ENCODE data around the gene PTPN3.

The PTPN3 gene

GRCh38 chr9:109504689-109505088, 6.6 kb upstream of the PTPN3 start:
- H3K4me3 ChIP-seq (replicated peaks; ENCODE audit: low read depth, low read length): no peak overlapping the region
- no peak for DNase-seq (ENCODE audit: low read depth)
- TF ChIP-seq CTCF (IDR thresholded peaks at IDR 0.05; ENCODE audit: low read length, missing control alignments): no peak

DNA sequence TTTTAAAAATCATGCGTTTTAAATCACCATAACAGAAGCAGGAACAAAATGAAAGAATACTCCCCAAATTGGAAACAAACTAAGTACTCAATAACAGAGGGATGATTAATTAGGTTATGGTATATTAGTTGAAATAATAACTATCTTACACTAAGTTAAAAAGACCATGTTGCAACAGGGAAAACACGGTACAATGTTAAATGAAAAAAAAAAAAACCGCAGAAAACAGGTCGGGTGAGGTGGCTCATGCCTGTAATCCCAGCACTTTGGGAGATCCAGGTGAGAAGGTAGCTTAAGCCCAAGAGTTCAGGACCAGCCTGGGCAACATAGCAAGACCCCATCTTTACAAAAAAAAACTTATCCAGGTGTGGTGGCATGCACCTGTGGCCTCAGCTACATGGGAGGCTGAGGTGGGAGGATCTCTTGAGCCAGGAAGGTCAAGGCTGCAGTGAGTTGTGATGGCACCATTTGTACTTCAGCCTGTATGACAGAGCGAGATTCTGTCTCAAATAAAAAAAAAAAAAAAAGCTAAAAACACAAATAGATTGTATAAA, 2.4 kb upstream of the PTPN3 start:
- DNase-seq (ENCODE audit: low read depth): no peak
- no peak for TF ChIP-seq CTCF (IDR thresholded peaks at IDR 0.05; ENCODE audit: low read length, missing control alignments)
- H3K4me3 ChIP-seq (replicated peaks; ENCODE audit: low read depth, low read length): no peak overlapping the region

DNA sequence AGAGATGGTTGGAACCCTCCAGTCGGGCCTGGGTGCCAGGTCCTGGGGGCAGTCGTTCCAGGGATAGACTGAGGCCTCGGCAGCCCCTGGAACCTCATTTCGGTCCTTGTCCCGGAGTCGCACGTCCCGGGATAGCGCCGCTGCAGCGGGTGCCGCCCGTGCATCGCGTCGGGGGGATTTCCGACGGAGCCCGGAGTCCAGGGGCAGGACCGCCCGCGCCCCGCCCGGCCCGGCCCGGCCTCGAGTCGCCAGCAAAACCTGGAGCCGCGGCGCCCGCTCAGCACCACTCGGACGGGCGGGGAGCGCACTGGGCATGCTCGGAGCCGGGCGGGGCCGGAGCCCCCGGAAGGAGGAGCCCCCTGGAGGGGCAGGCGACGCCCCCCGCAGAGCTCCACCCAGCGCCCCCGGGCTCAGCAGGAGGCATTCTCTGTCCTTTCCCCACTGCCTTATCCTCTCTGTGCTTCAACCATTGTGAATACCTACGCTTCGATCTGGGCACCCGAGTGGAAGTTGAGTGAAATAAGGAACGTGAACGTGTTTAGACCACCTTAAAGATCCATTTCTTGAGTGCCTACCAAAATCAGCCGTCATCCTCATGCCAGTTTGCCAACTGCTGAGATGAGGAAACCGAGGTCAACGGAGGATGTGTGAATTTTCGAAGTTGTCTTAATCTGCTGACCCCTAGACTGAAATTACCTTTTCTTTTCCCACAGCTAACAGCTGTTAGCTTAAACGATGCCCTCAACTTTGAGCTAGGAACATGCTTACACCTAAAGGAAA, 1.7 kb upstream of the PTPN3 start:
- no peak for TF ChIP-seq CTCF (IDR thresholded peaks at IDR 0.05; ENCODE audit: low read length, missing control alignments)
- DNase-seq (ENCODE audit: low read depth): peak; percentile 26

DNA sequence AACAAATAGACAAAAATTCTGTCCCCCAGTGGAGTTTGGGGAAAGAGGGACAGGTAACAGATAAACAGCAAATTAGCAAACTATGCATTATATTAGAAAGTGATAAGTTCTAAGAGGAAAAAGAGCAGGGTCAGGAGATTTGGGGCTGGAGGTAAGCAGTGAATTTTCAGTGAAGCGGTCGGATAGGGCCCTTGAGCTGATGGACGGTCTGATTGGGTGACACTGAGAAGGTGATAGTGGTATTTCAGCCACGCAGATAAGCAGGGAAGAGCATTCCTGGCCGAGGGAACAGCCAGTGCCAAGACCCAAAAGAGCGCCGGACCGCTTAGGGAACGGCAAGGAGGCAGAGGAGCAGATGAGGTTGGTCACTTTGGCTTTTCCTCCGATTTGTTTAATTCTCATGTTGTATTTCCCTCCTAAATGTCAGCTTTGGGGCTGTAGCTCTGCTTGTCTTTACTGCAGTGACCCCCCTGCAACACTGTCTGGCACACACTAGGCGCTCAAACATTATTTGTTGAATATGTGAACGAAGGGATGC, 1.1 kb upstream of the PTPN3 start:
- H3K4me3 ChIP-seq (replicated peaks; ENCODE audit: low read depth, low read length): peak overlapping the region; percentile 40
- TF ChIP-seq CTCF (IDR thresholded peaks at IDR 0.05; ENCODE audit: low read length, missing control alignments): no peak
- DNase-seq (ENCODE audit: low read depth): no peak

More for the DNA sequence above, 1.7 kb upstream of the PTPN3 start:
- peak overlapping the region; percentile 40 for H3K4me3 ChIP-seq (replicated peaks; ENCODE audit: low read depth, low read length)

- no peak for TF ChIP-seq CTCF (IDR thresholded peaks at IDR 0.05; ENCODE audit: low read length, missing control alignments)
- DNase-seq (ENCODE audit: low read depth): no peak
- peak overlapping the region; percentile 51 for H3K4me3 ChIP-seq (replicated peaks; ENCODE audit: low read depth, low read length)
Observed at GRCh38 chr9:109497226-109498153, 617 bp downstream of the PTPN3 start.

GRCh38 chr9:109496841-109497225, 1.3 kb downstream of the PTPN3 start:
- no peak for TF ChIP-seq CTCF (IDR thresholded peaks at IDR 0.05; ENCODE audit: low read length, missing control alignments)
- no peak overlapping the region for H3K4me3 ChIP-seq (replicated peaks; ENCODE audit: low read depth, low read length)
- DNase-seq (ENCODE audit: low read depth): no peak
